HepG2 (cell line): ENCODE results near the gene EGFLAM. TPM values are rescaled to one million over a fixed set of nuclear protein-coding genes. Genes with fewer than 3 reads are reported as not detected.

ENCODE experiments used
- ATAC-seq: fragments of 200-7000 bp; cut with Tn5 transposase; 3 replicates; pipeline ENCODE4 v1.9.1; 2020; ENCODE audit warnings: mild to moderate bottlenecking, moderate library complexity
- BruUV-seq: library from RNA; stranded (reverse); fragments of 400-500 nt; replicated peaks from 2 replicates; lab custom pipeline; 2021; lab: Mats Ljungman, UMichigan
- CTCF ChIA-PET: fragments of 300-600 bp; formaldehyde crosslinking; extraction: SDS; loops from one replicate; lab custom pipeline; 2021; ENCODE audit warnings: low total read pairs, inconsistent platforms, low intra/inter-chr PET ratio; lab: Yijun Ruan, JAX
- POLR2A ChIA-PET: fragments of 350-600 bp; sonication (Branson Sonifier 250); formaldehyde crosslinking; loops from one replicate; lab custom pipeline; 2020; ENCODE audit warnings: antibody characterized with exemption, inconsistent platforms; lab: Yijun Ruan, JAX
- DNase-seq: peaks from one replicate; pipeline ENCODE4 v3.0.0-alpha.2; 2015; ENCODE audit warnings: low spot score
- FAIRE-seq: peaks from 3 replicates; lab custom pipeline; 2011; peaks lifted over from hg19 to GRCh38; lab: Jason Lieb, UNC
- H2AFZ ChIP-seq: one replicate; pipeline ENCODE4 v1.6.1; 2011; ENCODE audit warnings: low read length, inconsistent platforms
- H3K27ac ChIP-seq: fragments of 300-600 bp; 3 replicates; pipeline ENCODE4 v1.8.0; 2011; ENCODE audit warnings: mixed run types, mild to moderate bottlenecking, mixed read lengths, low read length, inconsistent platforms; ENCODE audit not compliant: insufficient read depth; ENCODE audit errors: extremely low read length
- H3K27me3 ChIP-seq, 2 experiments: fragments of 200-600 bp in 1 of 2; 2 replicates in 1 of 2; 3 replicates in 1 of 2; pipeline versions ENCODE4 v1.6.0 to v1.8.0; 2011; ENCODE audit warnings: low read length in 2 of 2, mild to moderate bottlenecking in 2 of 2, moderate library complexity in 2 of 2, inconsistent platforms in 1 of 2; ENCODE audit not compliant: insufficient read depth in 2 of 2, control insufficient read depth in 1 of 2
- H3K36me3 ChIP-seq, 2 experiments: fragments of 200-600 bp in 1 of 2; replicated peaks in 1 of 2; 2 replicates in 1 of 2; 3 replicates in 1 of 2; pipeline versions ENCODE4 v1.5.1 to v1.8.0; 2011; ENCODE audit warnings: low read length in 2 of 2, inconsistent platforms in 1 of 2; ENCODE audit not compliant: insufficient read depth in 2 of 2, control insufficient read depth in 1 of 2
- H3K4me1 ChIP-seq: 2 replicates; pipeline ENCODE4 v1.5.1; 2012; ENCODE audit warnings: low read length, inconsistent platforms; ENCODE audit not compliant: insufficient read depth
- H3K4me2 ChIP-seq: 2 replicates; pipeline ENCODE4 v1.6.0; 2011; ENCODE audit warnings: low read depth, low read length, inconsistent platforms
- H3K4me3 ChIP-seq, 3 experiments: fragments of 200-600 bp in 1 of 3; sonication (generic), shearing (Covaris generic) in 1 of 3; replicated peaks in 1 of 3; 2 replicates each; pipeline ENCODE4 v1.5.1; 2011 to 2016; ENCODE audit warnings: low read length in 3 of 3, inconsistent platforms in 2 of 3, low read depth in 2 of 3, mild to moderate bottlenecking in 2 of 3, control low read depth in 1 of 3, mixed read lengths in 1 of 3; ENCODE audit not compliant: insufficient read depth in 1 of 3
- H3K79me2 ChIP-seq: one replicate; pipeline ENCODE4 v1.6.1; 2011; ENCODE audit warnings: low read length, inconsistent platforms; ENCODE audit not compliant: insufficient read depth
- H3K9ac ChIP-seq: 2 replicates; pipeline ENCODE4 v1.6.0; 2011; ENCODE audit warnings: mild to moderate bottlenecking, low read depth, low read length, inconsistent platforms; ENCODE audit not compliant: insufficient read depth
- H3K9me3 ChIP-seq: 2 replicates; pipeline ENCODE4 v1.5.1; 2012; ENCODE audit warnings: mild to moderate bottlenecking, low read length
- H4K20me1 ChIP-seq: 2 replicates; pipeline ENCODE4 v1.6.0; 2011; ENCODE audit warnings: inconsistent platforms, mild to moderate bottlenecking, low read length, moderate library complexity; ENCODE audit not compliant: insufficient read depth
- AHR ChIP-seq: IDR thresholded peaks from 2 replicates; pipeline ENCODE4 v1.6.1; 2018; ENCODE audit warnings: missing genetic modification reagents, missing compliant biosample characterization
- BCL6 ChIP-seq: IDR thresholded peaks from 2 replicates; pipeline ENCODE4 v1.6.1; 2016; ENCODE audit warnings: missing genetic modification reagents, missing compliant biosample characterization
- RFX1 ChIP-seq: fragments of 450-650 bp; IDR thresholded peaks from 2 replicates; pipeline ENCODE4 v1.6.1; 2017
- WGBS: methylation state at CpG from one replicate; pipeline ENCODE4 v1.1.6; 2017; ENCODE audit warnings: low lambda C conversion rate; 5-methylcytosine and 5-hydroxymethylcytosine counted together
- in situ Hi-C: cut with HindIII; loops from 2 replicates; pipeline ENCODE4 v1.10.0; 2017; ENCODE audit warnings: low pct_unique_long_range_greater_than_20kb; ENCODE audit not compliant: extremely low pct_ligation_motif_present
- intact Hi-C: fragments of 100-400 bp; cut with micrococcal nuclease; formaldehyde crosslinking; loops from one replicate; pipeline ENCODE4 v1.10.0; 2022; ENCODE audit not compliant: unreplicated experiment
- polyA plus RNA-seq, 8 experiments: library from polyadenylated mRNA; depleted of rRNA in 3 of 8; stranded (reverse) in 7 of 8; unstranded in 1 of 8; fragments of >200 nt; fragmentation: Illumina TruSeq in 4 of 8; extraction: Trizol in 4 of 8; gene quantifications; 2 replicates each; pipeline versions ENCODE4 v1.2.1 to v1.2.3, GENCODE V29; 2011 to 2016; ENCODE audit warnings: low read depth in 4 of 8, missing spikeins in 1 of 8, mixed read lengths in 1 of 8; ENCODE audit not compliant: insufficient read depth in 1 of 8
- total RNA-seq, 5 experiments: library from RNA; depleted of rRNA; stranded (reverse); fragments of >200 nt; fragmentation: Illumina TruSeq; extraction: Trizol; gene quantifications; 2 replicates each; pipeline ENCODE4 v1.2.3, GENCODE V29; 2016; ENCODE audit warnings: low read depth in 1 of 5
- TF ChIP-seq, protein P1 (sequence below): sonication (generic); formaldehyde crosslinking; IDR thresholded peaks from 2 replicates; pipeline ENCODE4 v1.4.0; 2020; ENCODE audit warnings: mild to moderate bottlenecking, missing genetic modification reagents

Gene EGFLAM
- total and polyA plus RNA-seq, 2 of the 13 experiments (the other 11 are each of a cell fraction or from before 2014, with no cell fraction given), result not detected

DNA sequence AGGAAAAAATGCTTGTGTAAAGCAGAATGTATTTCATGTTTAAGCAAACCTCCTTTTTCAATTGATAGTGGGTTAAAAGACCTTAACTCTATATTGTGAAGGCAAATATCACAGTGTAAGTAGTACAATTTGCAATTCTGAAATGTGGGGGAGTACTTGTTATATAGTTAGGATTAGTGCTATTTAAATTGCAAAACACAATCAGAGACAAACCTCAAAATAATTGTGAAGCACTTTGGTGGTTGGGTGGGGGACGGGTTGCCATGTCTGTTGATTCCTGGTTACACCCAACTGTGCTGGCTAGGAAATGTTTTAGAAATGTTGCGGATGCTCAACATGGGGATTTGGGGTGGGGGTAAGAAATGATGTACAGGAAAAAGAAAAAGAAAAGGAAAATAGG is 37.4 kb downstream of the EGFLAM start:
- Histone ChIP-seq H3K4me2 (no peak overlapping the region), H3K27ac (no peak overlapping the region), H3K79me2 (no peaks in the 10 kb centered on the region), H3K4me3 (no peak overlapping the region), H3K27me3 (no peaks in the 10 kb centered on the region), H3K4me1 (no peaks in the 10 kb centered on the region), H3K36me3 (no peaks in the 10 kb centered on the region), H3K9me3 (no peaks in the 10 kb centered on the region), H3K9ac (no peak overlapping the region), H4K20me1 (no peaks in the 10 kb centered on the region), H2AFZ (no peak overlapping the region)
- intact Hi-C loops (no loop called here), in situ Hi-C loops (no loop called here)
- no peak for TF ChIP-seq BCL6 (CRISPR knock-in tag)
- TF ChIP-seq, protein P1, sequence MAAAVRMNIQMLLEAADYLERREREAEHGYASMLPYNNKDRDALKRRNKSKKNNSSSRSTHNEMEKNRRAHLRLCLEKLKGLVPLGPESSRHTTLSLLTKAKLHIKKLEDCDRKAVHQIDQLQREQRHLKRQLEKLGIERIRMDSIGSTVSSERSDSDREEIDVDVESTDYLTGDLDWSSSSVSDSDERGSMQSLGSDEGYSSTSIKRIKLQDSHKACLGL (CRISPR knock-in tag), result no peak
- TF ChIP-seq AHR (CRISPR knock-in tag), result no peak
- DNase-seq (no peak), ATAC-seq (no peak), FAIRE-seq (no peak)
- POLR2A ChIA-PET, result no interaction called here
- CTCF ChIA-PET, result no interaction called here
- 3% methylated on average over 2 of the region's 2 CpGs for WGBS
- no TSS peak for BruUV-seq

DNA sequence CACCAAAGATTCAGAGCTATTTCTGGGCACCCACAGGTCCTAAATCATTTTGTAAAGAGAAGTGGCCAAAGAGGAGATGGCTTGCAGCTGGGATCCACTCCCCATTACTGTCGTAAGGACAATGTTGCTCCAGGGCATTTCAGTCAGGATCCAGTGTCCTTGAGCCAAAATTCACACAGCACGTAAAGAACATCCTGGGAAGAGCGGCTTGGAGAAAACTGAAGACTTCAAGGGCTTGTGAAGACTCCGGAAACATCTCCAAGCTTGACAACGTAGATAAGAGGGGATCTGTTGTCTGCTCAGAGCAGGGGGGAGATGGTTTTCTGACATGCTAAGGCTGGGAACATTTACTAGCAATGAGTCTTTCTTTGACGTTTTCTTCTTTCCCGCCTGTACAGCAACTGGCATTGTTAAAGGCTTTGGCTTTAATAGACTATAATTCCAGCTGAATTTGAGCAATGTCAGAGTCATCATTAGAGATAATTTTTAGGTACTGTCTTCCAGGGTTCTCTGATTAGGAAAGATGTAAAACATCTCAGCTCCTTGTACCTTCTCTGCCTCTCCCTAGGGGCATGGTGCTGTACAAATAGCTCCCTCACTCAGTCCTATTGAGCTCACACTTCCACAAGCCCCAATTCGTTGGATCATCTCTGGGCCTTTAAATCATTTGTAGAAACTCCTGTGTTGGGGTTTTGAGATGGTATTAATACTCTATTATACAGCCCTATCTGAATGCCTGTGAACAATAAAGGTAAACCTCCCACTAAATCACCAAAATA is 39.7 kb downstream of the EGFLAM start:
- Histone ChIP-seq H4K20me1 (no peaks in the 10 kb centered on the region), H3K4me3 (no peak overlapping the region), H3K4me1 (no peaks in the 10 kb centered on the region), H3K4me2 (no peak overlapping the region), H3K79me2 (no peaks in the 10 kb centered on the region), H3K9ac (no peak overlapping the region), H3K27ac (no peak overlapping the region), H2AFZ (no peak overlapping the region), H3K36me3 (no peaks in the 10 kb centered on the region), H3K9me3 (no peaks in the 10 kb centered on the region), H3K27me3 (no peaks in the 10 kb centered on the region)
- FAIRE-seq, result no peak
- ChIA-PET CTCF (no interaction called here), POLR2A (no interaction called here)
- no peak for DNase-seq
- TF ChIP-seq RFX1, result no peak
- 37% methylated on average over 8 of the region's 8 CpGs for WGBS
- in situ Hi-C loops (no loop called here), intact Hi-C loops (no loop called here)
- no peak for ATAC-seq
- BruUV-seq, result no TSS peak
